Retinal pigment epithelial cell (primary cell): ENCODE data around the gene SMTNL2.
"Not testable (repeated sequence)": the region's sequence is repeated elsewhere in the genome, so short reads cannot be mapped to it uniquely, and the experiment has no call there.

ENCODE experiments used
- DNase-seq: peaks from one replicate; pipeline ENCODE4 v3.0.0-alpha.2; 2010; ENCODE audit warnings: low read depth
- H3K4me3 ChIP-seq: 2 replicates; pipeline ENCODE4 v1.5.1; 2011; ENCODE audit warnings: mild to moderate bottlenecking, low read length, control low read depth, moderate library complexity
- CTCF ChIP-seq: conservative IDR thresholded peaks from 2 replicates; pipeline ENCODE4 v1.5.1; 2011; ENCODE audit warnings: low read depth, low read length, control low read depth, inconsistent platforms

Gene SMTNL2

DNA sequence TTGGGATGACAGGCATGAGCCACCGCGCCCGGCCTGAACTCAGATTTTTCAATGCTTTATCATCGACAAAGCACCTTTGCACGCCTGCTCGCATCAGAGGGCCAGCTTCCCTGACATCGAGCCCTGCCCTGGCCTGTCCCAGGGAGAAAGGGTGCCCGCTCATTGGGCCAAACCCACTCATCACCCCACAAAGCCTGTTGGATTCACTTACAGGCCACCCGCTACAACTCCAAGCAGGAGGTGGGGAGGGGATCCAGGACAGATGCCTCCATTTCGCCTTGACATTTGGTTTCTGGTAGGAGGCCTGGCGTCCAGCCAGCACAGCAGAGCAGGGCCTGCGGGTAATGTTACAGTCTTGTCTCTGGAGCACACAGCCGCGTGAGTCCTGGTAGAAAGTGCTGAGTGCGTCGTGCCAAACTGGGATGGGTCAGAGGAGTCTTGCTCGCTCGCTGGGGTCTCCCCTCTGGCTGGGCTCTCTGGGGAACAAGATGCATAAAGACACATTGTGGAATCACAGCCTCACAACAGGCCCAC lies 19.8 kb downstream of the SMTNL2 start:
- DNase-seq: no peak

DNA sequence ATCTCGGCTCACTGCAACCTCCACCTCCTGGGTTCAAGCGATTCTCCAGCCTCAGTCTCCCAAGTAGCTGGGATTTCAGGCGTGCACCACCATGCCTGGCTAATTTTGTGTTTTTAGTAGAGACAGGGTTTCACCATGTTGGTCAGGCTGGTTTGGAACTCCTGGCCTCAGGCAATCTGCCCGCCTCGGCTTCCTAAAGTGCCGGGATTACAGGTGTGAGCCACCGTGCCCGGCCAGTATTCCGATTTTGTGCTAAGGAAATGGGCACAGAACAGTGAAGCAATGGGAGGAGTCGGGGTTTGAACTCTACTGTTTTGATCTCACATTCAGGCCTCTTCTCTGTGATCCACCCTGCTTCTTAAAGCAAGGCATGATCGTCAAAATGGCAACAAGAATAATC lies 20.4 kb downstream of the SMTNL2 start:
- DNase-seq, H3K4me3 ChIP-seq: not testable (repeated sequence)

More for the DNA sequence above, 19.8 kb downstream of the SMTNL2 start:
- H3K4me3 ChIP-seq: no peak overlapping the region
- no peak for TF ChIP-seq CTCF

DNA sequence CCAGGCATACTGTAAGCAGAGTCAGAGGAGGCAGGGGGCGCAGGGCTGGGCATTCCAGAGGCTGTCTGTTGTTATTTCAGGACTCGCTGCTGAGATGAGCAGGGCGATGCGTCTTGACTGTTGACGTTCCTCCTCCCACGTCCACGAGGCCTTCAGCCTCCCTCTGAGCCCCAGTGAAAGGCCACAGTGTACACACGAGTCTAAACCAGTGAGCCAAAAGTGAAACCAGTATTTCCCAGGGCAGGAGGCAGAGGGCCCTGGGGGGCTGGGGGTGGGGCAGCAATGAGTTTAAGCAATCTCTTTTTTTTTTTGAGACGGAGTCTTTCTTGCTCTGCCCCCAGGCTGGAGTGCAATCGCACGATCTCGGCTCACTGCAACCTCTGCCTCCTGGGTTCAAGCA lies 21.5 kb downstream of the SMTNL2 start:
- no peak for DNase-seq
- no peak overlapping the region for H3K4me3 ChIP-seq
- no peak for TF ChIP-seq CTCF

GRCh38 chr17:4607261-4607741 lies 23.0 kb downstream of the SMTNL2 start:
- DNase-seq: no peak
- TF ChIP-seq CTCF: no peak
- H3K4me3 ChIP-seq: no peak overlapping the region

DNA sequence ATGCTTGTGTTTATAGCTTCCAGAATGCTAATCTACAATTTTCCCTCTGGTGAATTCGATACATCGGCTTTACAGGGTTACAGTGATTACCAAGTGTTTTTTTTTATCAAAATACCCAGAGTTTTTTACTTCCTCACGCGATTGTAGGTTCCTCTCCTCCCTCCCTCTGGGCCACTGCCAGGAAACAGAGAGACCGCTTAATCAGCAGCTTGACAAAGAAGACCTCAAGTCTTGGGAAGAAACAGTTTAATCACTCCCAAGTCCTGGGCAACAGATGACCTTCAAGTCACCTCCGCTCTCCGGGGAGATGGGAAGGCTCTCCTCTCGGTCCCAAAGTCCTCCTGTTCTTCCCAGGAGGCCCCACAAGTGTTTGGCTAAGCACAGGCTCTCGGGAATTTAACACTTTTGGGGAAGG lies 23.5 kb downstream of the SMTNL2 start:
- DNase-seq: peak; percentile 37
- no peak for TF ChIP-seq CTCF
- H3K4me3 ChIP-seq: no peak overlapping the region

GRCh38 chr17:4609761-4610160 lies 25.4 kb downstream of the SMTNL2 start:
- no peak overlapping the region for H3K4me3 ChIP-seq
- DNase-seq: no peak

GRCh38 chr17:4610162-4610561 lies 25.8 kb downstream of the SMTNL2 start:
- no peak for TF ChIP-seq CTCF
- no peak for DNase-seq
- H3K4me3 ChIP-seq: no peak overlapping the region

More at GRCh38 chr17:4609761-4610160, 25.4 kb downstream of the SMTNL2 start:
- no peak for TF ChIP-seq CTCF

GRCh38 chr17:4610656-4611055 lies 26.3 kb downstream of the SMTNL2 start:
- DNase-seq: no peak
- no peak for TF ChIP-seq CTCF
- H3K4me3 ChIP-seq: no peak overlapping the region
